Activated T-helper 1 cell treated with anti-CD3 and anti-CD28 coated beads, Interleukin-12 subunit alpha, Interleukin-12 subunit beta, Interleukin-2, Interleukin-4 antibody, amounts not matched to agents 30 ng/mL and 10 ng/mL and 1 ng/mL, durations not matched to agents 14 hours and 24 hours and 36 hours (primary cell): Measurements from ENCODE around the gene OTOP2. TPM values are rescaled to one million over a fixed set of nuclear protein-coding genes. Genes with fewer than 3 reads are reported as not detected.
A peak's percentile ranks its signal among the peaks of the same experiment; 100 is the strongest.
"Not testable (repeated sequence)": the region's sequence is repeated elsewhere in the genome, so short reads cannot be mapped to it uniquely, and the experiment has no call there.

ENCODE experiments used
- DNase-seq: peaks from one replicate; pipeline ENCODE4 v3.0.0; 2021; ENCODE audit warnings: low spot score
- H3K27ac Mint-ChIP-seq: one replicate; pipeline ENCODE4 v1.8.0; 2021; ENCODE audit warnings: mild to moderate bottlenecking, mixed read lengths
- H3K27me3 Mint-ChIP-seq: one replicate; pipeline ENCODE4 v1.8.0; 2022; ENCODE audit warnings: mild to moderate bottlenecking, moderate library complexity, mixed read lengths; ENCODE audit not compliant: insufficient read depth
- H3K36me3 Mint-ChIP-seq: one replicate; pipeline ENCODE4 v1.8.0; 2021; ENCODE audit warnings: low read depth, mixed read lengths
- H3K4me1 Mint-ChIP-seq: one replicate; pipeline ENCODE4 v1.8.0; 2021; ENCODE audit warnings: low read depth, mixed read lengths
- H3K4me3 Mint-ChIP-seq: one replicate; pipeline ENCODE4 v1.8.0; 2021; ENCODE audit warnings: mild to moderate bottlenecking, moderate library complexity, mixed read lengths
- H3K9me3 Mint-ChIP-seq: one replicate; pipeline ENCODE4 v1.8.0; 2021; ENCODE audit warnings: mixed read lengths
- intact Hi-C: fragments of 100-400 bp; cut with micrococcal nuclease; formaldehyde crosslinking; loops from one replicate; pipeline ENCODE4 v1.15.1; 2024
- total RNA-seq: library from RNA; stranded (reverse); gene quantifications from 2 replicates; pipeline ENCODE4 v1.2.3, GENCODE V29; 2022

OTOP2 gene
- total RNA-seq, 1 donor from 2014 or later: not detected

DNA sequence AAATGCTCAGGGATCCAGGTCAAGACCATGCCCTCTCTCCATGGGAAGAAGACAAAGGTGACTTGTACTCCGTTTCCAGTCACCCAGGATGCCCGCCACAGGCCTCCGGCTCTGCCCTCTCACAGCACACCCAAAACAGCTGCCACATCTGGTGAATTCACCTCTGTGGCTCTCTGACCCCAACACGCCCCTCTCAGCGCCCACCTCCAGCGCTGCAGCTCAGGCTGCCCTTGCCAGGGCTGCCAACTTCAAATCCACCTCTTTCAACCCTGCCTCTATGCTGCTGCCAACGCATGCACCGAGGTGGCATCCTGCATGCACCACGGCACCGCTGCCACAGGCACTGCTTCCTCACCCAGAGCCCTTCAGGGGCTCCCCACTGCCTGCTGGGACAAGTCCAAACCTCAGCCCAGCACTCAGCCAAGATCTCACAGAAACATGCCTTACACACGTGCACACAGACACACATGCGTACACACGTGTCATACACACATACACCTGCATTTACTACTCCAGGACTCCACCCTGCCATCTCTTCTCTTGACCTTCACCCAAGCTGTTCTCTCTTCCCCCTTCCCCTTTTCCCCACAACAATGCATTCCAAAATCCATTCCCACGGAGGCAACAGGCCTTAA lies 41.0 kb downstream of the OTOP2 start:
- Mint-ChIP-seq H3K27me3 (peaks cover 2% of the 10 kb centered on the region), H3K27ac (no peak overlapping the region), H3K9me3 (no peaks in the 10 kb centered on the region), H3K4me1 (no peaks in the 10 kb centered on the region), H3K36me3 (no peaks in the 10 kb centered on the region), H3K4me3 (no peak overlapping the region)
- intact Hi-C loops: loop anchor here (5.0 kb wide), 1 partner anchor 142 kb away; the partner anchor contains the start of gene ARMC7
- no peak for DNase-seq

DNA sequence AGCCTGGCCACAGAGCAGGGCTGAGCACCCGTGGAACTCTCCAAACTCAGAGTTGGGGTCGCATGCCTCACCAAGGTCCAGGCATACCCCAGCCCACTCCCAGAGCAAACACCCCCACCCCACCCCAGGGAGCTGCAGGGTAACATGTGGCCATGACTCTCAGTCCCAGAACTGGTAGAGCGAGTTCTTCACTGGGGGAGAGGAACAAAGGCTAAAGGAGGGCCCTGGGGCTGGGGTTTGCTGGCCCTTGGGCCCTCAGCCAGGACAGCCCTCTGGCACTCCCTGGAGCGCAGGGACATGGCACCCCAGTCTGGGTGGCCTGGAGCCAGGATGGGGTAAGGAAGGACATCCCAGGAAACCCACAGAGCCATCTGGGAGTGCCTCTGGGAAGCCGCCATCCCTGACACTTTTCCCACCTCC lies 44.3 kb downstream of the OTOP2 start:
- Mint-ChIP-seq H3K9me3 (no peaks in the 10 kb centered on the region), H3K4me1 (peaks cover 6% of the 10 kb centered on the region), H3K27me3 (peaks cover 28% of the 10 kb centered on the region), H3K27ac (no peak overlapping the region), H3K36me3 (no peaks in the 10 kb centered on the region), H3K4me3 (no peak overlapping the region)
- DNase-seq: no peak
- intact Hi-C loops: no loop called here

DNA sequence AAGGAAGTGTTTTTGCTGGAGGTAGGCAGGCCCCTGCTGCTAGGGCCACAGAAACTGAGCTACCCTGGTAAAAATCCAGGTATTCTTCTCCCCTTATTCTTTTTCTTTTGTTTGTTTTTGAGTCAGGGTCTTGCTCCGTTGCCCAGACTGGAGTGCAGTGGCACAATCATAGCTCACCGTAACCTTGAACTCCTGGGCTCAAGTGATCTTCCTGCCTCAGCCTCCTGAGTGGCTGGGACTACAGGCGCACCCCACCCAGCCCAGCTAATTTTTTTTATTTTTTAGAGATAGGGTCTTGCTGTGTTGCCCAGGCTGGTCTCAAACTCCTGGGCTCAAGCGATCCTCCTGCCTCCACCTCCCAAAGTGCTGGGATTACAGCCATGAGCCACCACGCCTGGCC lies 45.4 kb downstream of the OTOP2 start:
- H3K4me1 Mint-ChIP-seq, intact Hi-C loops, H3K27ac Mint-ChIP-seq, H3K4me3 Mint-ChIP-seq, DNase-seq, H3K36me3 Mint-ChIP-seq, H3K9me3 Mint-ChIP-seq: not testable (repeated sequence)
- H3K27me3 Mint-ChIP-seq: peaks cover 39% of the 10 kb centered on the region

DNA sequence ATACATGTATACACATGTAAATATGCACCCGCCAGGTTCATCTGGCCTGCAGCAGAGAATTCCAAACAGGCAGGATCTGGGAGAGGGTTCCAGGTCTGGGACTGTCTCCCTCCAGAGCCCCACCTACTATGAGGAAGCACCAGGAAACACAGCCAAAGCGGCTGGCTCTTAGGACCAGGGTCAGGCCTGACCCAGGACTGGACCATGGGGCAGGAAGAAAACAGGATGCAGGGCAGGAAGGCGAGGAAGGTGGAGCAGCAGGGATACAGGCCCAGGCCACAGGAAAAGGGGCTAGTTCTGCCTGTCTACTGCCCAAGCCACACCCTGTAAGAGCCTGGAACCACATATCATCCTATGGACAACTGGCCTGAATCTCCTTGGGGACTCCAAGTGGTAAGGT lies 46.3 kb downstream of the OTOP2 start:
- Mint-ChIP-seq H3K36me3 (no peaks in the 10 kb centered on the region), H3K27me3 (peaks cover 47% of the 10 kb centered on the region), H3K9me3 (no peaks in the 10 kb centered on the region), H3K4me3 (no peak overlapping the region), H3K4me1 (peaks cover 6% of the 10 kb centered on the region), H3K27ac (no peak overlapping the region)
- no peak for DNase-seq
- intact Hi-C loops: no loop called here

DNA sequence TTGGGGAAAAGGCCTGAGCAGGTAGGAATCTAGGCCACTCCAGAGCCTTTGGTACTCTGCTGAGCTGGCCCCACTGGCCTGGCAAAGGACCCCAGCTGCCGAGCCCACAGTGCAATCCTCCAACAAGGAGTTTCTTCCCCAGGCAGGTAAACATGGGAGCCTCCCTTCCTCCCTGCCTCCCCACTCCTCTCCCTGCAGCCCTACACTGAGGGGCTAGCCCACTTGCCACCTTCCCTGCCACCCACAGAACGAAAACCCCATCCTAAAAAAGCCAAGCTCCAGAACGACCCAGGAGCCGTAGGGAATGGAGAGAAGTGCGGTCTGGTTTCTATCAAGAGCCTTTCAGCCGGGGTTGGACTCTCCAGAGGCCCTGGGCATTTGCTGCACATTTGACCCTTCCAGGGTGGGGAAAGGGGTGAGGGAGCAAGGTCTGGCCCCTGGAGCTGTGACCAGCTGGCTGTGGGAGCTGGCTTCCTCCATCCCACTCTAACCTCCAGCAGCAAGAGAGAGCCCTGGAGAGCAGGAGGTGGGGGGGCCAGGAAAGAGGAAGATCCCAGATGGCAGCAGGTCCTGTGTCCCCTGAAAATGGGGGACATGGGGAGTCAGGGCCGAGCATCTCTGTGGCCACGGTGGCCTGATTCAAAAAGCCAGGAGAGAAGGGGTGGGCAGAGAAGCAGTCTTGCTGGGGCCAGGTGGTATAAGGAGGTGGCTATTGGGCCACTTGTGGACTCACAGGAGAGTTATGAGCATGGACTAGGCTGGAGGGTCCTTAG lies 47.2 kb downstream of the OTOP2 start:
- Mint-ChIP-seq H3K27me3 (peaks cover 52% of the 10 kb centered on the region), H3K36me3 (no peaks in the 10 kb centered on the region), H3K4me3 (peak overlapping the region; percentile 54), H3K4me1 (peaks cover 6% of the 10 kb centered on the region), H3K9me3 (no peaks in the 10 kb centered on the region), H3K27ac (no peak overlapping the region)
- no peak for DNase-seq
- intact Hi-C loops: no loop called here

DNA sequence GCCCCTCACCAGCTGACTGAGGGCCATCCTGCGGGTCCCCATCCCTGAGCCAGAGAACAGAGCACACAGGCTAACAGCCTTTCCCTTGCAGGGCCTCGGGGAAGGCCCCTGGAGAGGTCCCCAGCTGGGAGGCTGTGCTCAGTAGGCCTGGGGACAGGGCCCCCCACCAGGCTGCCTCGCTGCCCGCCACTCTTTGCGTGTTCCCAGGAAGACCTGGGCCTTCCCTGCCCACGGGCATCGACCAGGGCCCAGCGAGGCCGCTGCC lies 47.7 kb downstream of the OTOP2 start:
- Mint-ChIP-seq H3K4me1 (peaks cover 6% of the 10 kb centered on the region), H3K27ac (no peak overlapping the region), H3K9me3 (no peaks in the 10 kb centered on the region), H3K4me3 (no peak overlapping the region), H3K27me3 (peaks cover 52% of the 10 kb centered on the region), H3K36me3 (no peaks in the 10 kb centered on the region)
- intact Hi-C loops: loop anchor here (1.0 to 2.0 kb wide), 3 partner anchors 11 to 53 kb away; partner anchors contain the start of gene CDR2L
- no peak for DNase-seq

DNA sequence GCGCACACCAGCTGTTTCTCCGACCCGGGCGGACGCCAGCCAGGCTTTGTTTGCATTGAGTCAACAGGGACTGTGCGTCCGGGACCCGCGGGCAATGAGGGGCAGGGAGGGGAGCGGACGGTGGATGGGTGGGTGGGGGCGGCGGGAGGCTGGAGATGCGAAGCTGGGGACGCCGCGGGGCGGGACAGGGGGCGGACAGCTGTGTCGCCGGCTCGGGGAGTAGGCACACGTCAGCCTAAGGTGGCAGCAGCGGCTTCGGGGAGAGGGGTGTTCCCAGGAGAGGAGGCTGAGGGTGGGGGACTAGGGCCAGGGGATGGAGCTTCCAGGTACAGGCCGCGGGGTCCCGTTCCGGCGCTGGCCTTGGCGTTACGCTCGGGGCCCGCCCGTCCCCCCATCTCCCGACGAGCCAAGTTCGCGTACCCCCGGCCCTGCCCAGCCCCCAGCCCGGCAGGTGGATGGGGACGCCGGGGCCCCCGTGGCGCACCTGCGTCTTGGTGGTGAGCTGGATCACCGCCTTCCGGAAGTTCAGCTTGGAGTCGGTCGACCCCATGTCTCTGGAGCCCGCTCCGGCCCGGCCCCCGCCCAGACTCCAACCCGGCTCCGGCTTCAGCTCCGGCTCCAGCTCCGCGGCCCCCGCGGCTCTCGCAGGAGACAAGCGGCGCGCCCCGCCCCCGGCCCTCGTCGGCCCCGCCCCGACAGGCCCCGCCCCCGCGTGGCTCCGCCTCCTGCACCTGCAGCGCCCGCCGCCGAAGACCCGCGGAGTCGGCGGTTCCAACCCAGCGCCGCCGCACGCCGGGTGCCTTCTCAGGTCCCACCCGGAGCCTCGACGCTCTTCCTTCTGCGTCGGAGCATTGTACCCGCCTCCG lies 48.3 kb downstream of the OTOP2 start, which contains the start of gene HID1:
Gene HID1 (minus strand): TSS at position 653 of the 866 bp plus-strand sequence. CDS start 103 bp downstream, at position 550.
- no peaks in the 10 kb centered on the region for H3K36me3 Mint-ChIP-seq
- peak within 1 kb of the TSS; percentile 31 for H3K27ac Mint-ChIP-seq
- peak within 1 kb of the TSS; percentile 80 for H3K4me3 Mint-ChIP-seq
- peaks cover 6% of the 10 kb centered on the region for H3K4me1 Mint-ChIP-seq
- no peaks in the 10 kb centered on the region for H3K9me3 Mint-ChIP-seq
- peak; percentile 54 for DNase-seq
- intact Hi-C loops: loop anchor here (1.0 to 2.0 kb wide), 3 partner anchors 10 to 52 kb away; partner anchors contain the start of gene CDR2L
- peaks cover 52% of the 10 kb centered on the region for H3K27me3 Mint-ChIP-seq

DNA sequence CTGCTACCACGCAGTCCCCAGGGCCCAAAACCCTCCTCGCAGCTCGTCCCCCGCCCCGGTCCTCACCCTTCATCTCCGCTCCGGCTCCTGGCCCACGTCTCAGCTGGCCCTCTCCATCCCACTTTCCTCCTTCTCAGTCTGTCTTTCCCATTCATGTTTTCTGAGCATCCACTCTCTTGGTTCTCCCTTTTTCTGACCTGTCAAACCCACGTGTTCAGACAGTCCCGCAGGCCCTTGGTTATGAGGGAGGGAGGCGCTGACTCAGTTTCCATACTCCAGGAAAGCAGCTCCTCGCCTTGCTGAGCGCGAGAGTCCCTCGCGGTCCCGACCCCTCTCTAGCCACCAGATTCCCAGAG lies 48.9 kb downstream of the OTOP2 start:
- peak overlapping the region; percentile 31 for H3K27ac Mint-ChIP-seq
- intact Hi-C loops: loop anchor here (1.0 to 2.0 kb wide), 3 partner anchors 9 to 52 kb away; partner anchors contain the start of gene CDR2L
- H3K36me3 Mint-ChIP-seq: no peaks in the 10 kb centered on the region
- H3K4me3 Mint-ChIP-seq: peak overlapping the region; percentile 80
- peaks cover 6% of the 10 kb centered on the region for H3K4me1 Mint-ChIP-seq
- DNase-seq: no peak
- no peaks in the 10 kb centered on the region for H3K9me3 Mint-ChIP-seq
- H3K27me3 Mint-ChIP-seq: peaks cover 53% of the 10 kb centered on the region

DNA sequence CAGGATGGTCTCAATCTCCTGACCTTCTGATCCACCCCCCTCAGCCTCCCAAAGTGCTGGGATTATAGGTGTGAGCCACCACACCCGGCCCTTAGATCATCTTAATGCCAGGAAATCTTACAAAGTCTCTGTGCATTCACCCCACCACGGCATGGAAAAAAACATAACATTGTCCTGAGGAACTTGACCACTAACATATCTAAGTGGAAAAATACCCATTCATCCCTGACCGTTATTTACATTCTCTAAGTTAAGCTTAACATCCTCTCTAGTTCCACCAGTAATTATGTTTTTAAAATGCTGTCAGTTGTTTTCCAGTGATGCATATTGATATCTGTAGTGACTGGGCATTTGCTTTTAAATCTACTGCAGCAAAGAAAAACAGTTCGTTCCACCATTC lies 51.9 kb downstream of the OTOP2 start:
- Mint-ChIP-seq H3K27ac (no peak overlapping the region), H3K4me3 (no peak overlapping the region), H3K4me1 (peaks cover 7% of the 10 kb centered on the region), H3K9me3 (no peaks in the 10 kb centered on the region), H3K27me3 (peaks cover 63% of the 10 kb centered on the region), H3K36me3 (no peaks in the 10 kb centered on the region)
- intact Hi-C loops: no loop called here
- no peak for DNase-seq

DNA sequence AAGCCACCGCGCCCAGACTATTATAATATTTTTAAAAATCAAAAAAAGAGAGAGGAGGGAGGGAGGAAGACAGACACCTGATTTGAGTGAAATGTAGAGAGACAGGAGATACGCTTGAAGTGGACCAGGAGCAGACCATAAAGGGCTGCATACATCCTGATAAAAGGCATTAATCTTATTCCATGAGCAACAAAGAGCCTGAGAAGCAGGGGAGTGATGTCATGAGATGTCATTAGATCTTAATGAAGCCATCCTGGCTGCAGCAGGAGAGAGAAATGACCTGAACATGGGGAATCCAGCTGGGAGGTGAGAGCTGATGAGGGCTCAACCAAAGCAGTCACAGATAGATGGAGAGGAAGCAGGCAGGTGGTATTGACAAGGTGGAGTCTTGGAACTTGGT lies 53.7 kb downstream of the OTOP2 start:
- H3K9me3 Mint-ChIP-seq: no peaks in the 10 kb centered on the region
- H3K36me3 Mint-ChIP-seq: no peaks in the 10 kb centered on the region
- H3K4me3 Mint-ChIP-seq: no peak overlapping the region
- intact Hi-C loops: no loop called here
- H3K4me1 Mint-ChIP-seq: peaks cover 17% of the 10 kb centered on the region
- no peak for DNase-seq
- no peak overlapping the region for H3K27ac Mint-ChIP-seq
- H3K27me3 Mint-ChIP-seq: peaks cover 57% of the 10 kb centered on the region

DNA sequence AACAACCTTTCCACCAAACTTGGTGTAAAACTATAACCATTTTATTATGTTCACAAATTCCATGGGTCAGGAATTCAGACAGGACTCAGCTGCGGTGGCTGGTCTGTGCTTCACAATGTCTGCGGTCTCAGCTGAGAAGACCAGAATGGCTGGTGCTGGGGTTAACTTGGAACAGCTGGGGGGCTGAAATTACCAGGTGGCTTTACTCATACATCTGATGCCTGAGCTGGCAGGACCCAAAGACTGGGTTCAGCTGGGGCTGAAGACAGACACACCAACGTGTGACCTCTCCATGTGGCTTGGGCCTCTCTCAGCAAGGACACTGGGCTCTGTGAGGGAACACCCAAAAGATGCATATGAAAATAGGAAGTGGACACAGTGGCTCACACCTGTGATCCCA lies 54.2 kb downstream of the OTOP2 start:
- Mint-ChIP-seq H3K4me3 (no peak overlapping the region), H3K27me3 (peaks cover 56% of the 10 kb centered on the region), H3K9me3 (no peaks in the 10 kb centered on the region), H3K27ac (no peak overlapping the region), H3K4me1 (peaks cover 12% of the 10 kb centered on the region), H3K36me3 (no peaks in the 10 kb centered on the region)
- intact Hi-C loops: no loop called here
- no peak for DNase-seq

DNA sequence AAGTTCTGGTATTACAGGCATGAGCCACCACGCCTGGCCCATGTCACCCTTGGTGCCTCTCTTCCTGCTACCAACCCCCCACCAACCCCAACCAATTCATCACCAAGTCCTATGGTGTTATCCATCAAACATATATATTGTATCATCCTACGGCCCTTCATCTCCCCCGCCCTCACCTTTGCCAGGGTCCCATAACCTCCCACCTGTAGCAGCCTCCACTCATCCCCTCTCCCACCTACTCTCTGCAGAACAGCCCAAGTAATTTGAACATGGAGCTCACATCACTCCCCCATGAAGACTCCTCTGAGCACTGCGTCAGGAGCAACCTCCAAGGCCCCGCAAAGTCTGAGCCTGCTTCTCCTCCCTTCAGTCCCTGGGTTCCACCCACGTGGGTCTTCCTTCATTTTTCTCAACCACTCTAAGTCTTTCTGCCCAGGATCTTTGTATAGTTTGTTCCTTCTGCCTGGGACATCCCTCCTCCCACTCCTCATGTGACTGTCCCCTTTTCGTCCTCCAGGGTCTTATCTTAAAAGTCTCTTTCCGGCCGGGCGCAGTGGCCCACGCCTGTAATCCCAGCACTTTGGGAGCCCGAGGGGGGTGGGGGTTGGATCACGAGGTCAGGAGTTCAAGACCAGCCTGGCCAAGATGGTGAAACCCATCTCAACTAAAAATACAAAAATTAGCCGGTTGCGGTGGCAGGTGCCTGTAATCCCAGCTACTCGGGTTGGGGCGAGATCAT lies 55.5 kb downstream of the OTOP2 start:
- H3K4me3 Mint-ChIP-seq: no peak overlapping the region
- intact Hi-C loops: loop anchor here (5.0 to 10.0 kb wide), 2 partner anchors 108 to 425 kb away; partner anchors contain the start of genes GRB2 and SLC16A5
- H3K36me3 Mint-ChIP-seq: no peaks in the 10 kb centered on the region
- H3K9me3 Mint-ChIP-seq: no peaks in the 10 kb centered on the region
- H3K27me3 Mint-ChIP-seq: peaks cover 51% of the 10 kb centered on the region
- peaks cover 12% of the 10 kb centered on the region for H3K4me1 Mint-ChIP-seq
- no peak overlapping the region for H3K27ac Mint-ChIP-seq
- DNase-seq: no peak
